RCC 7860 (cell line): ENCODE measurements around the gene PRDX4.
"Not testable (repeated sequence)": the region's sequence is repeated elsewhere in the genome, so short reads cannot be mapped to it uniquely, and the experiment has no call there.

Experiments used
- DNase-seq: peaks from one replicate; pipeline ENCODE4 v3.0.0-alpha.2; 2015; ENCODE audit warnings: low spot score
- FAIRE-seq: peaks from 2 replicates; lab custom pipeline; 2012; peaks lifted over from hg19 to GRCh38; lab: Jason Lieb, UNC

Gene PRDX4

DNA sequence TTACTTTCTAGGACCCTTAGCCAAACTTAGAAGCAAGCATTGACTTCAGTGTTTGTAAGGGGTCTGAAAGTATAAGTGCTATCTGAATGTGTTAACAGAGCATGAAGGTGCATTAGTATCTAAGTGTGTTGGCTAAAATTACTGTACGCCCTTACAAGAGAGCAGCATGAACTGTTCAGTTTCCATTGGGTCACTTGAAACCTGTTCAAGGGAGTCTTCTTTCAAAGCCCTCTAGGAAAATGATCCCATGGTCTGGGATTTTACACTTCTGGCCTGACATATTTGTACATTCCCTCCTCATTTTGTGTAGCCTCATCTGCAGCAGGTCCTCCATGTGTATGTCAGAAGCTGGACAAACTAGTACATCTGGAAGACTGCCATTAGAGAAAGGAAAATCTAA is 3.2 kb downstream of the PRDX4 start:
- FAIRE-seq (no peak), DNase-seq (no peak)

- FAIRE-seq (no peak), DNase-seq (no peak)
Measured at GRCh38 chrX:23673108-23673507, 5.8 kb downstream of the PRDX4 start.

DNA sequence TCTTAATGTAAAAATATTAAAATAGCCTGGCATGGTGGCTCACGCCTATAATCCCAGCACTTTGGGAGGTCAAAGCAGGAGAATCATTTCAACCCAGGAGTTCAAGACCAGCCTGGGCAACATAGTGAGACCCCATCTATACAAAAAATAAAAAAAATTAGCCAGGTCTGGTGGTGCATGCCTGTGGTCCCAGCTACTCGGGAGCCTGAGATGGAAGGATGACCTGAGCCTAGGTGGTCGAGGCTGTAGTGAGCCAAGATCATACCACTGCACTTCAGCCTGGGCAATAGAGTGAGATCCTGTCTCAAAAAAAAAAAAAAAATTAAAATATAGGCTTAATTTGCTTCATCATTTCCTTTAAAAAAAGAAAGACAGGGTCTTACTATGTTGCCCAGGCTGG is 9.2 kb downstream of the PRDX4 start:
- DNase-seq, FAIRE-seq: not testable (repeated sequence)

DNA sequence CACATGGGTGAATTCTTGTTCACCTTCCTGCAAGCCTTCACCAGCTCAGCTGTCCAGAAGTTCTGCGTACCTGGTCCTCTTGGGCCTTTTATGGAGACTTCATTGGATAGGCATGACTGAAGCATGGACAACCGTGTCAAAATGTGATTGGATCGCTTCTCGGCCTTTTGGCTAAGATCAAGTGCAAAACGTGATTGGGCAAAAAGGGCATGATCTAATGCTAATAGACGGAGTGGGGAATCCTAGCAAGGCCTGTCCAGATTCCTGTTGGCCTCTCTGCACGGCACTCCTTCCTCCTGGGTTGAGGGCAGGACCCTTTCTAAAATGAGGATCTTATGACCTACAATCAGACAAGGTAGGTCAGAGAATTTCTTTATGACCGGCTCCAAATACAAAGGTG is 24.9 kb downstream of the PRDX4 start:
- DNase-seq (no peak), FAIRE-seq (no peak)

- FAIRE-seq, result no peak
- DNase-seq, result peak; percentile 16
Measured at GRCh38 chrX:23694606-23695005, 27.3 kb downstream of the PRDX4 start.

DNA sequence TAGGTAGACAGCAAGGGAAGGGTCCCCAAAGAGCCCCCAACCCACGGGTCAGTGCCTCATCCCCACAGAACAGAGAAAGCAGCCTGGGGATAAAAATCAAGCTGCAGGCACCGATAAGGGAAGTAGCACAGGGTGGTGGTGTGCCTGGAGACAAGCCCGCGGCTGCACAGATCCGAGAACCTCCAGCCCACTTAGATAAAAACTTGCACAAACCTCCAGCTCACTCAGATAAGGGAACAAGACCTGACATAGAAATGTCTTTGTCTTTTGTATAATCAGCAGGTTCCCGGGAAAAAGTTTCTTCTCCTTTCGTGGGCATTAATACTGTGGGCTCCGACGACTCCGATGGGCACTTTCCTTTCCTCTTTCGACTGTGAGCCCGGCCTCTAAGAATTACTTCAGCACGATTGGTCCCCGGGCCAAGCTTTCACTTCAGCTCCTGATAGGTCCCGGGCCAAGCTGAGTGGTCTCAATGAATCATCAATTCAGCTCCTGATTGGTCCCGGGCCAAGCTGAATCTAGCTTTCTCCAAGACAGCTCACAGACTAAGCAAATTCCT is 32.4 kb downstream of the PRDX4 start:
- DNase-seq, result no peak
- FAIRE-seq, result no peak

DNA sequence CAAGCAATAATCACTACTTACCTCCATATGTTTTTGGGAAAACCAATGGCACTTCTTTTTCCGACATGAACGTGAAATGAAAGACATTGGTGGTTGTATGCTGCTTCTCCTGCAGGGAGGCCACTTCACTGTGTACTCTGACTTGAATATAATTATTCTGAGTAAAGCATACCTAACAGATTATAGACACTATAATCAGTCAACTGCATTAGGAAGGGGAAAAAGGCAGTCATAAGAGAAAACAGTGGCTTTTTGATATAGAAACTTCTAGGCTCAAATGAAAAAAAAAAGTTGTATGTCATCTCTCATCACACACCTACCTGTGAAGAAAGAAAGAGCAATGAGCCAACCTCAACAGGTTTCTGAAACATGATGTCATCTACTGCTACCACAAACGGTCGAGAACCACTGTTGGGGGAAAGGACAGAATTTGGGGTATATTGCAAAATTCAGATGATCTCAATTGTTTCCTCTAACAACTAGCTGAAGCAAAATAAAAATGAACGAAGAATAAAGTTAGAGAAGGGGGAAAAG is 37.4 kb downstream of the PRDX4 start:
- no peak for DNase-seq
- FAIRE-seq, result no peak

GRCh38 chrX:23705235-23705634 is 37.9 kb downstream of the PRDX4 start:
- DNase-seq (no peak), FAIRE-seq (no peak)

- FAIRE-seq (no peak), DNase-seq (no peak)
Measured at GRCh38 chrX:23720117-23720677, 52.9 kb downstream of the PRDX4 start.

DNA sequence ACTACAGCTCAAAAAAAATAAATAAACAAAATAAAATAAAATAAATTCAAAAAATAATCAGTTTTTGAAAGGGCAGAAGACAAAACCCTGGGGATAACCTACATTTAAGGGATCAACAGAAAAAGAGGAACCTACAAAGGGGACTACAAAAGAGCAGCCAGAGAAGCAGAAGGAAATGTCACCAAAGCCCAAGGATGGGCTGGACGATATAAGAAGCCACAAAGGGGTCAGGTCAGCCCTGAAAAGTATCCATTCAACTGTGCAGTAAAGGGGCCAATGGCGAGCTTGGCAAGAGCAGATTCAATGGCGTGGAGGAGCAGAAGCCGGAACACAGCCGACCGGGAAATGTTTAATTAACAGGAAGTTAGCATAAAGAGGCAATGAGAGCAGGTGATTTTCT is 58.9 kb downstream of the PRDX4 start:
- FAIRE-seq (no peak), DNase-seq (no peak)

DNA sequence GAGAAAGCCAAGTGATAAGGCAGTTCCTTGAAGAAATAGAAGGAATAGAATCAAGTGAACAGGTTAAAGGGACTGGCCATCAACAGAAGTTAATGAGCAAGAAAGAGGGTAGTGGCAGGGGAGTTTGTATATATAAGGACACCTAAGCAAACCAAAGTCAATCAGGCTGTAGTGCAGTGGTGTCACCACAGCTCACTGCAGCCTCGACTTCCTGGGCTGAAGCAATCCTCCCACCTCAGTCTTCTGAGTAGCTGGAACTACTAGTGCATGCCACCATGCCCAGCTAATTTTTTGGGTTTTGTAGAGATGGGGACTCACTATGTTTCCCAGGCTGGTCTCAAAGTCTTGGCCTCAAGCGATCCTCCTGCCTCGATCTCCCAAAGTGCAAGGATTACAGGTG is 59.9 kb downstream of the PRDX4 start:
- no peak for FAIRE-seq
- no peak for DNase-seq

DNA sequence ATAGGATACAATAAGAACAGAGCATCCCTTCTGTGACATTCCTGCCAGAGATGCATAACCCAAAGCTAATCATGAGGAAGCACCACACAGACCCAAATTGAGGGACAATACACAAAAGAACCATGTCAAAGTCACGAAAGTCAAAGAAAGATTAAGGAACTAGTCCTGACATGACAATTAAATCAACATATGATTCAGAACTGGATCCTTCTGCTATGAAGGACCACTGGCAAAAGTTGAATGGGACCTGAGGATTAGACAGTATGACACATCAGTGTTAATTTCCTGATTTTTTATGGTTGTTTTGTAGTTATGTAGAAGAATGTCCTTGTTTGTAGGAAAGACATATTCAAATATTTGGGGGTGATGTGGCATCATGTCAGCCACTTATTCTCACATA is 61.9 kb downstream of the PRDX4 start:
- no peak for FAIRE-seq

DNA sequence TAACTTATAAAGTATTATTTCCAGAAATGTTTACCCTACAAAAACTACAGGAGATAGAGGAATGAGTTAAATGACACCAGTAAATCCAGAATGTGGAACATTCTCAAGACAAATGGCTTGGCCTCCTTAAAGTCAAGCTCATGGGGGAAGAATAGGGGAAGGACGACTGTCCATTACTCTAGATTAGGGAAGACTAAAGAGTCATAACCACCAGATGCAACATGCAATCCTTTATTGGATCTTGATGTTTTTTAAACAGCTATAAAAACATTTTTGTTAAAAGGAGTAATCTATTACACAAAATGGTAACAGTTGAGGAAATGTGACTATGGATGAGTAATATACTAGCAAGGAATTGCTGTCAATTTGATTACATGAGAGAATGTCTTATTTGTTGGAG is 64.7 kb downstream of the PRDX4 start:
- no peak for FAIRE-seq
- DNase-seq, result no peak

More for the DNA sequence above, 61.9 kb downstream of the PRDX4 start:
- no peak for DNase-seq

DNA sequence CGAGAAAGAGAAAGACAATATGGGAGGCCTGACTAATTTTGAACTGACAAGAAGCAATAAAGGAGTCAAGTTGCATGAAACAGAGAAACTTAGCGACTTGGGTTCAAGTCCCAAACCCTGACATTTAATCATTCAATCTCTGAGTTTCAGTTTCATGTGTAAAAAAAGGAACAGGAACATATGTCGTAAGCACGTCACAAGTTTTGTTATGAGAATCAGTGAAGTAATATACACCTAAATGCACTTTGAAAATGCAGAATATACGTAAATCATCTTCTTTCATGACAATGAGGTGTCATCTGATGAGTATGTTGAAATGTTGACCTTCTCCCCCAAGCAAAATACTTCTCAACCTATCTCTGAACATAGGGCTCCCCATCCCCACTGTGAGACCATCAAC is 65.4 kb downstream of the PRDX4 start:
- DNase-seq (no peak), FAIRE-seq (no peak)
